Ascending aorta (tissue), 2 donors: Measurements from ENCODE around the gene MYH9. TPM values are rescaled to one million over a fixed set of nuclear protein-coding genes. Genes with fewer than 3 reads are reported as not detected.

Experiments
- DNase-seq, 2 donors: peaks; one replicate each; pipeline ENCODE4 v3.0.0-alpha.2; 2019; ENCODE audit warnings: low spot score in 2 of 2
- H3K27ac ChIP-seq, 2 donors: fragments of 200-600 bp; sonication (generic); one replicate each; pipeline ENCODE4 v1.5.1; 2016 to 2017; ENCODE audit warnings: mild to moderate bottlenecking in 1 of 2
- H3K27me3 ChIP-seq: fragments of 200-600 bp; sonication (generic); one replicate; pipeline ENCODE4 v1.5.1; 2017
- H3K36me3 ChIP-seq, 2 donors: fragments of 200-600 bp; sonication (generic); one replicate each; pipeline ENCODE4 v1.5.1; 2016
- H3K4me1 ChIP-seq, 2 donors: fragments of 200-600 bp; sonication (generic); one replicate each; pipeline ENCODE4 v1.5.1; 2016 to 2017; ENCODE audit warnings: mild to moderate bottlenecking in 1 of 2
- H3K4me3 ChIP-seq, 2 donors: fragments of 200-600 bp; sonication (generic); one replicate each; pipeline ENCODE4 v1.5.1; 2016 to 2017; ENCODE audit warnings: mild to moderate bottlenecking in 1 of 2
- H3K9me3 ChIP-seq, 2 donors: fragments of 200-600 bp; sonication (generic); one replicate each; pipeline ENCODE4 v1.5.1; 2016
- CTCF ChIP-seq, 3 experiments: fragments of 200-600 bp in 2 of 3; fragments of 450-650 bp in 1 of 3; sonication (generic) in 2 of 3; IDR thresholded peaks; one replicate each; pipeline ENCODE4 v1.5.1; 2016 to 2019; ENCODE audit warnings: antibody characterized with exemption in 3 of 3, mild to moderate bottlenecking in 1 of 3, moderate library complexity in 1 of 3
- intact Hi-C: fragments of 100-400 bp; cut with DNase I; formaldehyde crosslinking; loops from one replicate; pipeline ENCODE4 v1.15.1; 2023
- total RNA-seq: library from RNA; depleted of rRNA; stranded (reverse); fragments of >200 nt; gene quantifications from one replicate; pipeline ENCODE4 v1.1.0, GENCODE V29; 2016

The MYH9 gene
- total RNA-seq, 1 donor from 2014 or later, result 1,114 TPM

DNA sequence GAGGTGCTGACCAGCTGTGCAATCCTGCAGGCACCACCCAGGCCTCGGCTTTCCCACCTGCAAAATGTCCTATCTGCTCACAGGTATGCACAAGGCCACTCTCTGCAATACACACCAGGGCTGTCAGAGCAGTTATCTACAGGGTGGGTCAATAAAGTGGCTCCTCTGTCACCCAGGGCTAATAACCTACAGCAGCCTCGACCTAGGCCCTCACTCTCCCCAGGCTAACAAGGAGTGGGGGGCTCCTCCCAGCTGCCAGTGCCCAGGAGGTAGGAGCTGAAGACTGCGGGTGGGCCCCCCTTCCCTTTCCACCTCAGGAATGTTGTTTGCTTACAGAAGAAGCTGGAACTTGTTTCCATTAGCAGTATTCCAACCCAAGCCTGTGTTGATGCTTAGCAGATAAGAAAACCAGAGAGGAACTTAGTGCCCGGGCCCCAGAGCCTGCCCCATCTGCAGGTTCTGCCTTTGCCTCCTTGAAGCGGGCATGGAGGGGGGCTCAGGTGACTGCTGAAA is 26.8 kb downstream of the MYH9 start:
- Histone ChIP-seq H3K27me3 (no peaks in the 10 kb centered on the region), H3K4me3 (peak overlapping the region; percentile 29 to 54), H3K9me3 (no peaks in the 10 kb centered on the region), H3K36me3 (peaks cover 0 to 9% of the 10 kb centered on the region in 2 donors), H3K4me1 (peaks cover 64 to 93% of the 10 kb centered on the region in 2 donors), H3K27ac (peak overlapping the region; percentile 92 to 99)
- intact Hi-C loops, result no loop called here
- TF ChIP-seq CTCF (IDR thresholded peaks at IDR 0.05), result no peak
- no peak for DNase-seq

DNA sequence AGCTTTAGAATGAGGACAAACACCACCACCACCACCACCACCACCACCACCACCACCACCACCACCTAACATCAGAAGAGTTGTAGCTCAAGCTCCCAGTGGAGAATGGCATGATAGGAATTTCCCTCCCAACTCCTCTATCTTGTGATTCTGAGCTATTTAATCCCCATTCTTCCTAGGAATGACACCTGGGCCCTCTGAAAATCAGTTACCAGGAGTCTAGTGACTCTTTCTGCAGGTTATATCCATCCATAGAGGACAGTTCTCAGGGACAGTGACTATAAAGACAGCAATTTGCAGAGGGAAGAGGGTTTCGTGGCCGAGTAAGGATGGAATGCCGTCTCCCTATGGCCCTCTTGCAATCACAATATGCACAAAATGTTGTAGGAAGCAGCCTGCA is 27.8 kb downstream of the MYH9 start:
- TF ChIP-seq CTCF (IDR thresholded peaks at IDR 0.05), result no peak
- no peaks in the 10 kb centered on the region for H3K9me3 ChIP-seq
- no peaks in the 10 kb centered on the region for H3K27me3 ChIP-seq
- peak overlapping the region; percentile 92 to 99 for H3K27ac ChIP-seq
- peaks cover 61 to 90% of the 10 kb centered on the region in 2 donors for H3K4me1 ChIP-seq
- peaks cover 0 to 9% of the 10 kb centered on the region in 2 donors for H3K36me3 ChIP-seq
- DNase-seq, result no peak
- intact Hi-C loops, result no loop called here
- H3K4me3 ChIP-seq, result peak overlapping the region in 1 of 2 donors; percentile 42

DNA sequence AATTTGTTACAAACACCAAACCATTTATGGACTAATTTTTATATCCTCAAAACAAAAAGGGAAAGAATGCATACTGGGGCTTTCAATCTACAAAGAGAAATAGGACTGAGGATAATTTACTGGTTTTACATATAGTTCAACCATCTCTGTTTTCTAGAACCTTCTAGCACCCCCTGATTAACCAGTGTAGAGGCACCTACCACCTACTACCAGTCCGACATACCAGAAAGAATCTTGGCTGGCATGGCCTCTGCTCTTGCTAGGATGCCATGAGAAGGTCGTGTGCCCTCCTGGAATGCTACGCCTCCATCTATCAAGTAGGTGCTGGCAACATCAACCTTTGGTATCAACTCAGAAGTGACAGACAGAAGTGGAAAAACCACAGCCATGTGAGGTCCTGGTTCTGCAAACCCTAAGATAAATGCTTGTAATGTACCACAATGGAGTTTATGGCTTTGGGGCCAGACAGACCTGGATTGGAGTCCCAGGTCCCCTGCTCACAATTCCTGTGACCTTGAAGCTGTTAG is 28.2 kb downstream of the MYH9 start:
- TF ChIP-seq CTCF (IDR thresholded peaks at IDR 0.05), result no peak
- H3K9me3 ChIP-seq, result no peaks in the 10 kb centered on the region
- no peak for DNase-seq
- no peaks in the 10 kb centered on the region for H3K27me3 ChIP-seq
- H3K27ac ChIP-seq, result peak overlapping the region; percentile 92 to 99
- peaks cover 0 to 9% of the 10 kb centered on the region in 2 donors for H3K36me3 ChIP-seq
- intact Hi-C loops, result no loop called here
- H3K4me3 ChIP-seq, result peak overlapping the region in 1 of 2 donors; percentile 51
- H3K4me1 ChIP-seq, result peaks cover 59 to 88% of the 10 kb centered on the region in 2 donors

DNA sequence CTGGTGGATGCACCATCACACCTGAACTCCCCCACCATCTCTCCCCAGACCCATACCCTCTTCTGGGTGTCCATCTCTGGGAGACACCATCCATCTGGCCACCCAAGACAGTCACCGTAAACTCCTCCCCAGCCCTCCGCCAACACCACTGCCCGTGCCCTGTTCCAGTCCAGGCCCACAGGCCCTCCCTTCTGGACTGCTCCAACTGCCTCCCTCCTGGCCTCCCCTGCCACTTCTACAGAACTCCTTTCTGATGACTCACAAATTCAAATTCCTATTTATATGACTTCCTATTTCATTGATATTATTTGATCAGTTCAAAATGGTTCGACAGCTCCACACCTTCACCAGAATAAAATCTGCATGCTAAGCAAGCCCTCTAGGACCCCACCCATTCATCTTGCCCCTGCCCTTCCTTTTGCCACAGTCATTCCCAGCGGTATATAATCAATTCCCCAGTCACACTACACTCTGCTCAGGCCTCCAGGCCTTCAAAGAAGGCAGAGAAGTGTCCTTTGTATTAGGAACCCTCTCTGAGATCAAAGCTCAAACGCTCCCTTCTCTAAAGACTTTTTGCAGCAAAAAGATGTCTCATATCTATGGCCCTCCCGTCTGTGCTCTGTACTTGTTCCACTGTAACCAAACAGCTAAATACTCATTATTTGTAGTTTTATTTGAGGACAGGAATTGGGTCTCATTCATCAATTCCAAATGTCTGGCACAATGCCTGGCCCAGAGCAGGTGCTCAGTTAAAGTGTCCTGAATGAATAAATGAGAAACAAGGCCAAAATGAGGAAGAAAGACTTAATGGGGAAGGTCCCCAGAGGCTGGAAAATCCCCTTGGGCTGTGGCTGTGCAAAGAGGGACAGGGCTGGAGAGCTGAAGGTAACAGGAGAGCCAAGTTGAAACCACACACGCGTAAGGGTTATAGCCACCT is 29.0 kb downstream of the MYH9 start:
- Histone ChIP-seq H3K4me3 (peak overlapping the region; percentile 30 to 51), H3K9me3 (no peaks in the 10 kb centered on the region), H3K27ac (peak overlapping the region; percentile 92 to 99), H3K4me1 (peaks cover 59 to 88% of the 10 kb centered on the region in 2 donors), H3K36me3 (peaks cover 0 to 9% of the 10 kb centered on the region in 2 donors), H3K27me3 (no peaks in the 10 kb centered on the region)
- intact Hi-C loops, result no loop called here
- peak in 1 of 2 donors; percentile 89 for DNase-seq
- no peak for TF ChIP-seq CTCF (IDR thresholded peaks at IDR 0.05)

GRCh38 chr22:36356708-36357624 is 30.8 kb downstream of the MYH9 start:
- Histone ChIP-seq H3K36me3 (peaks cover 0 to 4% of the 10 kb centered on the region in 2 donors), H3K4me3 (peak overlapping the region; percentile 30 to 51)
- intact Hi-C loops, result no loop called here

More at GRCh38 chr22:36356708-36357624, 30.8 kb downstream of the MYH9 start:
- H3K27me3 ChIP-seq, result no peaks in the 10 kb centered on the region
- H3K27ac ChIP-seq, result peak overlapping the region; percentile 92 to 99
- H3K4me1 ChIP-seq, result peaks cover 59 to 88% of the 10 kb centered on the region in 2 donors
- DNase-seq, result no peak
- no peak for TF ChIP-seq CTCF (IDR thresholded peaks at IDR 0.05)
- no peaks in the 10 kb centered on the region for H3K9me3 ChIP-seq
